Activated naive CD8-positive, alpha-beta T cell treated with anti-CD3 and anti-CD28 coated beads, Interleukin-2, amount 10 ng/mL, durations not matched to agents 7 days and 5 days (primary cell): ENCODE data around the gene CRNN. TPM values are rescaled to one million over a fixed set of nuclear protein-coding genes. Genes with fewer than 3 reads are reported as not detected.

Experiments used
- ATAC-seq: fragments of 150-1000 bp; cut with Tn5 transposase; one replicate; pipeline ENCODE4 v1.10.0; 2021; ENCODE audit warnings: low read depth, moderate library complexity
- POLR2A ChIA-PET: fragments of 350-600 bp; sonication (Branson Sonifier 250); formaldehyde crosslinking; loops from one replicate; lab custom pipeline; 2021; ENCODE audit warnings: antibody characterized with exemption; lab: Charles Lee
- DNase-seq: peaks from one replicate; pipeline ENCODE4 v3.0.0; 2021
- H3K27ac Mint-ChIP-seq: one replicate; pipeline ENCODE4 v1.8.0; 2022; ENCODE audit warnings: mild to moderate bottlenecking, mixed read lengths
- H3K27me3 Mint-ChIP-seq: one replicate; pipeline ENCODE4 v1.8.0; 2022; ENCODE audit warnings: mild to moderate bottlenecking, moderate library complexity, mixed read lengths
- H3K36me3 Mint-ChIP-seq: one replicate; pipeline ENCODE4 v1.8.0; 2021; ENCODE audit warnings: mild to moderate bottlenecking, mixed read lengths
- H3K4me1 Mint-ChIP-seq: one replicate; pipeline ENCODE4 v1.8.0; 2021; ENCODE audit warnings: mixed read lengths
- H3K4me3 Mint-ChIP-seq: one replicate; pipeline ENCODE4 v1.8.0; 2022; ENCODE audit warnings: mild to moderate bottlenecking, moderate library complexity, mixed read lengths
- H3K9me3 Mint-ChIP-seq: one replicate; pipeline ENCODE4 v1.8.0; 2021; ENCODE audit warnings: mixed read lengths
- total RNA-seq, 2 experiments: library from RNA; stranded (reverse); gene quantifications; one replicate each; pipeline ENCODE4 v1.2.3, GENCODE V29; 2021

Gene CRNN
- total RNA-seq: not detected

DNA sequence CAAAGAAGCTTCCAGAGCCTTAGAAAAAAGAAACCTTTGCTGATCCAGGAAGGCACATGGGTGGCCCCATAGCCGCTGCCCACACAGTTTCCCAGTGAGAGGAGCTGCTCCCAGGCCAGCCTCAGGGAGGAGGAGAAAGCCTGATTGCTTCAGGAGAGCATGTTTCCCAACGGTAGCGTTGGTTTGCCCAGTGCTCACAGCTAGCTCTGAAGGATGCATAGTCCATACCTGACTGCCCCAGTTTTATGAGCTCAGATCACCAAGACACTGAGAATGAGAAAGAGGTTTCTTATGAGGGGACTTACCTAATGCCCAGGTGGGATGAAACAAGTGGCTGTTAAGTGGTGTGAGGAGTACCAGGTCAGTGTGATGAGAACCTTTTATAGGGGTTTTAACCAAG lies at the start of gene CRNN:
TSS of gene CRNN (minus strand) at position 355 of the 400 bp plus-strand sequence. CDS start 2,030 bp downstream, outside the sequence.
- POLR2A ChIA-PET: no interaction called here
- Mint-ChIP-seq H3K4me3 (no peak within 1 kb of the TSS), H3K27ac (no peak within 1 kb of the TSS)

DNA sequence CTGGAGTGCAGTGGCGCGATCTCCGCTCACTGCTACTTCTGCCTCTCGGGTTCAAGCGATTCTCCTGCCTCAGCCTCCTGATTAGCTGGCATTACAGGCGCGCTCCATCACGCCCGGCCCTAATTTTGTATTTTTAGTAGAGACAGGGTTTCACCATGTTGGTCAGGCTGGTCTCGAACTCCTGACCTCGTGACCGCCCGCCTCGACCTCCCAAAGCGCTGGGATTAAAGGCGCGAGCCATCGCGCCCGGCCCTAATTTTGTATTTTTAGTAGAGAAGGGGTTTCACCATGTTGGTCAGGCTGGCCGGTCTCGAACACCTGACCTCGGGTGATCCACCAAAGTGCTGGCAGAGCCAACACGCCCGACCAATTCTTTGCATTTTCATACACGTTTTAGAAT lies 48.6 kb upstream of the CRNN start:
- no peak overlapping the region for H3K4me3 Mint-ChIP-seq
- no peak overlapping the region for H3K27ac Mint-ChIP-seq
- H3K9me3 Mint-ChIP-seq: peaks cover 5% of the 10 kb centered on the region
- ATAC-seq (no peak), DNase-seq (no peak)
- H3K36me3 Mint-ChIP-seq: no peaks in the 10 kb centered on the region
- POLR2A ChIA-PET: no interaction called here
- peaks cover 17% of the 10 kb centered on the region for H3K27me3 Mint-ChIP-seq
- peaks cover 27% of the 10 kb centered on the region for H3K4me1 Mint-ChIP-seq

More for the DNA sequence above, at the start of gene CRNN:
- ATAC-seq (no peak), DNase-seq (no peak)
- Mint-ChIP-seq H3K27me3 (peaks cover 12% of the 10 kb centered on the region), H3K4me1 (no peaks in the 10 kb centered on the region), H3K9me3 (no peaks in the 10 kb centered on the region), H3K36me3 (no peaks in the 10 kb centered on the region)

DNA sequence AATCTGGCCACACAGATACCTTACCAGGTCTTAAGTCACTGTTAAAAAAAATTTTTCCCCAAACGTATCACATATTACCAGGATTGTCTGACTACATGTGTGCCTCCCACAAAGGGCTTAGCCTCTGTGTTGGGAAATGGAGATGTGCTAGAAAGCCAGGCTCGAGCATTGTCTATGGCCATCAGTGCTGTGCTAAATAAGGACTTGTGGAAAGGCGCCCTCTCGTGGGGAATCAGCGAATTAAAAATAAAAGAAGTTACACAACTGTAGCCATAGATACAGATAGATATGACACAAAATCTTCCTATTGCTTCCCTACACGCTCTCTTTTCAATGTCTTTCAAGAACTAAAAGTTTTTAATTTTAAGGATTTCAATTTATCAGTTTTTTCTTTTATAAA lies 47.5 kb upstream of the CRNN start:
- Mint-ChIP-seq H3K9me3 (peaks cover 4% of the 10 kb centered on the region), H3K4me3 (peak overlapping the region; percentile 52), H3K36me3 (no peaks in the 10 kb centered on the region), H3K4me1 (peaks cover 27% of the 10 kb centered on the region), H3K27ac (peak overlapping the region; percentile 63), H3K27me3 (peaks cover 12% of the 10 kb centered on the region)
- DNase-seq (peak; percentile 53), ATAC-seq (peak; percentile 55)
- POLR2A ChIA-PET: no interaction called here

DNA sequence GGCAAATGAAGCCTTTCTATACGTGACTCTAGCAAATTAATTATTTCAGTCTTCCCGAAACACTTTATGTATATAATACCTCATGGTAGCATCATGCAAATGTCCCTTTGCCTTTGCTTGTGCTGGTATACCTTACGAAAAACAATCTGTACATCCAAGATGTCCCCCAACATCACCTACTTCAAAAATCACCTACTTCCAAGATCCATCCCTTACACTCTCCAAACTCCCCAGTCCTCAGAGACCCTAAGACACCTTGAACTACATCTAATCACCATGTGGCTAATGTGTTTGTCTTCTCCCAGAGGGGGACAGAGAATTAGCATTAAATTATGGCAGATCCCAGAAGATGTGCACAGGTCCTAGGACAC lies 46.5 kb upstream of the CRNN start:
- ATAC-seq: no peak
- Mint-ChIP-seq H3K36me3 (no peaks in the 10 kb centered on the region), H3K9me3 (no peaks in the 10 kb centered on the region), H3K27me3 (peaks cover 8% of the 10 kb centered on the region), H3K4me3 (peak overlapping the region; percentile 65), H3K4me1 (peaks cover 27% of the 10 kb centered on the region), H3K27ac (peak overlapping the region; percentile 91)
- no peak for DNase-seq
- POLR2A ChIA-PET: interaction anchor here (0.9 to 2.9 kb wide), 2 partner anchors 272 to 424 kb away, joined by 3 to 22 read pairs; partner anchors contain the start of gene S100A11

DNA sequence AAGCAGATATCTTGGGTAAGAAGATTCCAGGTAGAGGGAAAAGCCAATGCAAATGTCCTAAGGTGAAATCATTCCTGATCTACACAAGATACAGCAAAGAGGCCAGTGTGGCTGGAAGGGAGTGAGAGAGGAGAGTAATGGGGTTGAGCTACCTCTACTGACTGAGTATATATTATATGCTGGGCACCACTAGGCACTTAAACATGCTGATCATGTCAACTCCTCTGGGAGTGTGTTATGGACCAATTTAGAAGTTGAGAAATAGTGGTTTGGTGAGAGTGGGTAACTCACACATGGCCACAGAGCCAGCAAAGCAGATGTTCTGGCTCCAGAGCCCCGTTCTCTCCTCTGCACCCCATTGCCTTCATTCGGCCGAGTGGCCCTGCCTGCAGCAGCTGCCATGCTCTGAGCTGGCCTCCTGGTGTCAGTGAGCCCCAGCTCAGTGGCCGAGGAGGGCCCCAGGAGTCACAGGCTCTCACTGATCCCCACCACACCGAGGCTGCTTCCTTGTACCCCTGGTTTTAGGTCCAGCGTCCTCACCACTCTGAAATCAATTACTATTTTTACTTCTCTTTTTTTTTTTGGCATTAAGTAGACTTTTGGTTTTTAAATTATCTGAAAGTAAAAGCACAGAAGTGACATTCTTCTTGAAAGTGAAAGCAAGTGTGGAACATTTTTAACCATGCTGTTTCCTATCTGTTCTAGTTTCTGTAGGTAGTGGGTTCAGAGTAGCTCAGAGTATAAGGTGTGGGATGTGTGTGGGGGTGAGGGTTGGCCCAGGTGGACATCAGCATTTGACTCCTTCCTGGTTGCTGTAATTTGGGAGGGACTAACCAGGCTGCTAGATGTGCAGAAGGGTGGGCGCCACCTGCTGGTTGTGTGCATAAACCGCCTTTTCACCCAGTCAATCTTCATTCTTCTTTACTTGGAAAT lies 45.8 kb upstream of the CRNN start:
- Mint-ChIP-seq H3K27ac (peak overlapping the region; percentile 91), H3K4me3 (peak overlapping the region; percentile 65), H3K27me3 (peaks cover 6% of the 10 kb centered on the region), H3K4me1 (peaks cover 27% of the 10 kb centered on the region), H3K36me3 (no peaks in the 10 kb centered on the region), H3K9me3 (no peaks in the 10 kb centered on the region)
- POLR2A ChIA-PET: interaction anchor here (0.9 to 2.9 kb wide), 3 partner anchors 11 to 423 kb away, joined by 3 to 22 read pairs (median 3); partner anchors contain the start of gene S100A11
- ATAC-seq (peak; percentile 80), DNase-seq (peak; percentile 80)

DNA sequence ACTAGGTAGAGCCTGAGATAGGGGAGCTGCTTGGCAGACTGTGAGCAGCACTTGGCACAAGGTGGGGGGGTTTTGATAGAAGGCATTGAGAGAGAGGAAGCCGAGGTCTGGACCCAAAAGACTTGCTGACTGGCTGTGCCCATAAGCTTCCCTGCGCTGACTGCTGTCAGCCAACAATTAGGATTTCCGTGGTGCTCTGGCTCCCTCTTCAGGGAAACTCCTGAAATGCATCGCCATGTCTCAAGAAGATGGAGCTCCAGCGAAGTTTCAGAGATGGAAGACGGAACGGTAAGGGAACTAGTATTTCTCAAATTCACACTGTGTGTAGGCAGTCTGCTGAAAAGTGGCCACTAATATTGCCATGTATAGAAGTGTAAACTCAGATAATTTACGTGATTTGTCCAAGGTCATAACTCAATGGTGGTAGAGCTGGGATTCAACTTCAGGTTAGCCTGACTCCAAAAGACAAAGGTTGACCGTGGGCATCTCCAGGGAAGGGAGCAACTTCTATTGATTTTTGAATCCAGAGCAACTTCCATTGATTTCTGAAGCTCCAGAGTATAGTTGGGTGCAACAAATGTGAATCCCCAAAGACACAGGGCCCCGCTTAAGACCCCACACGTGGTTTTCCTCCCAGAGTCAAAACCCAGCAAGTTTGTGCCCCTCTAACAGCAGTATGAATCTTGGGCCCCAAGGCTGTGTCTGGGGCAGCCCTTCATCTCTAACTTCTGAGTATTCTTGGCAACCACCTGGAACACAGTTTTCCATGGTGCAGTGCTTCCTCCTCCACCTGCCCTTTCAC lies 44.5 kb upstream of the CRNN start:
- DNase-seq (peak; percentile 77), ATAC-seq (peak; percentile 60)
- H3K4me1 Mint-ChIP-seq: peaks cover 27% of the 10 kb centered on the region
- POLR2A ChIA-PET: interaction anchor here (1.0 to 2.9 kb wide), 2 partner anchors 11 to 270 kb away, joined by 3 to 22 read pairs; no protein-coding TSS in a partner anchor
- no peak overlapping the region for H3K27ac Mint-ChIP-seq
- H3K4me3 Mint-ChIP-seq: no peak overlapping the region
- peaks cover 7% of the 10 kb centered on the region for H3K27me3 Mint-ChIP-seq
- no peaks in the 10 kb centered on the region for H3K9me3 Mint-ChIP-seq
- H3K36me3 Mint-ChIP-seq: no peaks in the 10 kb centered on the region

DNA sequence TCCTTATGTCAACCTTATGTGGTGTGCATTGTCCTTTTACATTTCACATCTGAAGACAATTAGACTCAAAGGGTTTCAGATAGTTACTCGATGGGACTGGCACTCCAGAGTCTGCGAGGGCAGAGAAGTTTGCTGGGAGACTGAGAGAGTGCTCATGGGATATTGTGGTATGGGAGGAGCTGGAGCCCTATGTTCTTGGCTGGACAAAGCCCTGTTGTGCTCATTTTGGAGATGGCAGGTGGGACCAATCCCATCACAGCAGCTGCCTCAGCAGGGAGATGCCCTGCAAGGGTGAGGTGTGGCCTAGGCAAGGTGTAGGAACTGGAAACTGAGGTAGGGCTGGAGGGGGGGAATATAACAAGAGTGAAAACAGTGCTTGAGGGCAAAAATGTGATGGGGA lies 43.5 kb upstream of the CRNN start:
- no peak for DNase-seq
- H3K4me1 Mint-ChIP-seq: peaks cover 27% of the 10 kb centered on the region
- POLR2A ChIA-PET: interaction anchor here (2.9 kb wide), 1 partner anchor 269 kb away, joined by 22 read pairs; no protein-coding TSS in a partner anchor

DNA sequence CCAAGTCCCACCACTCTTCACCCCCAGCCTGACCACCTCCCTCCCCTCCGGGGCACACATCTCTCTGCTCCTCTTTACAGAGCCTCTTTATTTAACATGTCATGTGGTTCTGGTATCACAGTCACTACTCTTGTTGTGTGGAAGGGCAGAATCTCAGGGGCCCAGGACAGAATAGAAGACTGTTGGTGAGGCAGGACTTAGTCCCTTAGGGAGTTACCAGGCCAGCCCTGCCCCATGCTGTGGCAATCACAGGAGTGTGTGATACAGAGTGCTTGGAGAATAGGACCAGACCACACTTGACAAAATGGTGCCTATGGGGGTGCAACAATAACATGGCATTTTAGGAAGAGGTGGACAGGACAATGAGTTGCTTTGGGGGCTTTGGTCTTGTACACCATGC lies 43.0 kb upstream of the CRNN start:
- POLR2A ChIA-PET: no interaction called here
- Mint-ChIP-seq H3K27me3 (peaks cover 14% of the 10 kb centered on the region), H3K4me3 (no peak overlapping the region), H3K9me3 (no peaks in the 10 kb centered on the region), H3K4me1 (peaks cover 27% of the 10 kb centered on the region), H3K36me3 (no peaks in the 10 kb centered on the region), H3K27ac (no peak overlapping the region)
- ATAC-seq (no peak), DNase-seq (no peak)

More for the DNA sequence above, 43.5 kb upstream of the CRNN start:
- peaks cover 10% of the 10 kb centered on the region for H3K27me3 Mint-ChIP-seq
- ATAC-seq: no peak
- H3K27ac Mint-ChIP-seq: no peak overlapping the region
- no peaks in the 10 kb centered on the region for H3K9me3 Mint-ChIP-seq
- H3K36me3 Mint-ChIP-seq: no peaks in the 10 kb centered on the region
- H3K4me3 Mint-ChIP-seq: no peak overlapping the region

DNA sequence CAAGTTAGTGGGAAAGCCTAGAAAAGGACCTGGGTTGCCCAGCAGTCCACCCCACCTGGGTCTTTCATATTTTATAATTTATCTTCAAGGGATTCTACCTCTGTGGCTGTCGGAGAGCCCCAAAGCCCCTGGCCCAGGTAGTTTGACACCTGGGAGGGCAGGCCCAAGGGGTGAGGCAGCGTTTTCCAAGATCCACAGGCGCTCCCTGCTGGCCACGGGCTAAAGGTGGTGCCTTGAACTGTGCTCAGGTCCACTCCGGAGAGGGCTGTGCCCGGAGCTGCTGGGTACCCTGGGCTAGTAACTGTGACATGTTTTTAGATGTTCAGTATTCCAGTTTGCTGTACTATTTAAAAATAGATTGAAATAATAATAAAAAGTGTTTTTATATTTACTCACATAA lies 37.2 kb upstream of the CRNN start:
- POLR2A ChIA-PET: no interaction called here
- DNase-seq: no peak
- Mint-ChIP-seq H3K27me3 (peaks cover 18% of the 10 kb centered on the region), H3K9me3 (no peaks in the 10 kb centered on the region), H3K27ac (no peak overlapping the region), H3K4me1 (no peaks in the 10 kb centered on the region), H3K36me3 (no peaks in the 10 kb centered on the region), H3K4me3 (no peak overlapping the region)
- no peak for ATAC-seq

DNA sequence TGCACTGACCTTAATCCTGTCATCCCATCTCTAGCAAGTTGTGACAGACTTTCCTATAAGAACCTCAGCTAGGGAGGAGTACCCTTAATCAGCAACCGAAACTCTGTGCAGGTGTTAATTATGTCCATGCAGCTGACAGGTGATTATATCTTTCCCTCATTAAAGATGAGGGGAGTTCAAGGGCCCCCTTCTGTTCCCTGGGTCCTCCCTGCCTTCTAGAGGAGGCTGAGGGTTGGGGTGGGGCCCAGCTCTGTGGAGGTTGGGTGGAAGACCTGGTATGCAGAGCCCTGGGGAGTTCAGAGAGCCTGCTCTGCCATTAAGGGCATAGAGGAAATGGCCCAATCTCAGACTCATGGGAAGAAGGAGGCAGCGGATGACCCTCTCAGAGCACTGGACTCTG lies 35.6 kb upstream of the CRNN start:
- no peak for ATAC-seq
- Mint-ChIP-seq H3K27me3 (peaks cover 18% of the 10 kb centered on the region), H3K27ac (no peak overlapping the region), H3K4me3 (no peak overlapping the region), H3K36me3 (no peaks in the 10 kb centered on the region), H3K4me1 (no peaks in the 10 kb centered on the region), H3K9me3 (no peaks in the 10 kb centered on the region)
- no peak for DNase-seq
- POLR2A ChIA-PET: interaction anchor here (0.9 kb wide), 1 partner anchor 10 kb away, joined by 3 read pairs; no protein-coding TSS in a partner anchor

DNA sequence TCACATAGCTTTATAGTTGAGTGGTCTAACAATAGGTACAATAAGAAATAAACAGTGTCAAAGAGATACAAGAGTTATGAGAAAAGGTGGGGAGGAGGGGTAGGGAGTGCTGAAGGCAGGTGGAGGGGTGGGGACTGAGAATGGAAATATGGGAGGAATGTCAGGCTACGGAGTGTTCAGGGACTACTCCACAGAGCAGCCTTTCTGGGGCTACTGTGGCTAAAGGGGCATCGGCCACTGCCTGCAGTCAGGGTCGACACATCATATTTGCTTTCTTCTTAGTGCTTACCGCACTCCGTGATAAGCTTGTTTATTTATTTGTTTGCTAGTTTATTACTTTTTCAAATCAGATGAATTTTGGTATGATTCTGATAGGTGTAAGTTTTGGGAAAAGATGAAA lies 34.4 kb upstream of the CRNN start:
- no peak for ATAC-seq
- no peak for DNase-seq
- Mint-ChIP-seq H3K27me3 (peaks cover 13% of the 10 kb centered on the region), H3K36me3 (no peaks in the 10 kb centered on the region), H3K4me1 (no peaks in the 10 kb centered on the region), H3K27ac (no peak overlapping the region), H3K4me3 (no peak overlapping the region), H3K9me3 (no peaks in the 10 kb centered on the region)
- POLR2A ChIA-PET: interaction anchor here (1.0 kb wide), 1 partner anchor 10 kb away, joined by 3 read pairs; no protein-coding TSS in a partner anchor

DNA sequence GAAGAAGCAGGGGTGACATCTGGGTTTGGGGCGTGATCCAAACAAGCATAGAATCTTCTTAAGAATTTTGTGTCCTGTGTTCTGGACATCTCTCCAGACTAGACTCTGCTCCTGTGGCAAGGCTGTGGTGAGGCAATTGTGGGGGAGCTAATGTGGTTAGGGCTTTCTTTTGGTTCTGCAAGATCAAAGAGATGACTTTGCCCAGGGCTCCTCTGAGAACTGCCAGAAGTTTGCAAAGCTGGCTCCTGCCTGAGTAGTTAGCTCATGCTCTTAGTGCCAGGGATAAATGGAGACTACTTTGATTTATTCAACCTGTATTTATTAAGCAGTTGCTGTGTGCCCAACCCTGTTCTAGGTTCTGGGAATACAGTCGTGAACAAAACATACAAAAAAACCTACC lies 34.0 kb upstream of the CRNN start:
- ATAC-seq (no peak), DNase-seq (no peak)
- Mint-ChIP-seq H3K9me3 (no peaks in the 10 kb centered on the region), H3K27me3 (peaks cover 13% of the 10 kb centered on the region), H3K36me3 (no peaks in the 10 kb centered on the region), H3K4me3 (no peak overlapping the region), H3K27ac (no peak overlapping the region), H3K4me1 (no peaks in the 10 kb centered on the region)
- POLR2A ChIA-PET: interaction anchor here (1.0 kb wide), 1 partner anchor 10 kb away, joined by 3 read pairs; no protein-coding TSS in a partner anchor

DNA sequence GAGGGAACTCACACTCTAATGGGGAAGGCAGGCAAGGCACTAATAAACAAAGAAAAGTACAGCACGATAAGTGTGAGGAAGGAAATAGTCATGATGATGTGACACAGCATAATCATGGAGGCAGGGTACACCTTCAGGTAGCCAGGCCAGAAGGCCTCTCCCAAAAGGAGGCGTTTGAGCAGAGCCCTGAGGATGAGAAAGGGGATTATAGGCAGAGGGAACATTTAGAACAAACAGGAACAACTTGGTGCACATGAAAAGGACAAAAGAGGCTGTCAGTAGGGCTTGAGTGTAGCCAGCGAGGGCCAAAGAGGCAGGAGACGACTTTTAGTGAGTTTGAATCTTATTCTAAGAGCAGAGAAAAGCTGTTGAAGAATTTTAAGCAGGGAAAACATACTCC lies 33.4 kb upstream of the CRNN start:
- no peaks in the 10 kb centered on the region for H3K36me3 Mint-ChIP-seq

More for the DNA sequence above, 33.4 kb upstream of the CRNN start:
- Mint-ChIP-seq H3K9me3 (no peaks in the 10 kb centered on the region), H3K27me3 (peaks cover 13% of the 10 kb centered on the region), H3K4me3 (no peak overlapping the region), H3K4me1 (no peaks in the 10 kb centered on the region), H3K27ac (no peak overlapping the region)
- ATAC-seq (no peak), DNase-seq (no peak)
- POLR2A ChIA-PET: interaction anchor here (1.0 kb wide), 1 partner anchor 11 kb away, joined by 3 read pairs; no protein-coding TSS in a partner anchor
